Central memory CD8-positive, alpha-beta T cell (primary cell): ENCODE data around the gene RIC8B.

Experiments used
- ATAC-seq: fragments of 150-1000 bp; cut with Tn5 transposase; replicated peaks from 2 replicates; pipeline ENCODE4 v1.10.0; 2022; ENCODE audit warnings: mild to moderate bottlenecking, moderate FRiP score, moderate number of reproducible peaks; ENCODE audit not compliant: poor library complexity, severe bottlenecking; ENCODE audit errors: extremely low read depth
- DNase-seq, 2 donors: peaks; one replicate each; pipeline ENCODE4 v3.0.0; 2021; ENCODE audit warnings: low spot score in 2 of 2
- H3K27ac Mint-ChIP-seq: one replicate; pipeline ENCODE4 v1.8.0; 2022; ENCODE audit warnings: low read depth, mild to moderate bottlenecking, moderate library complexity, mixed read lengths
- H3K27me3 Mint-ChIP-seq: one replicate; pipeline ENCODE4 v1.8.0; 2022; ENCODE audit warnings: mixed read lengths
- H3K36me3 Mint-ChIP-seq: one replicate; pipeline ENCODE4 v1.8.0; 2022; ENCODE audit warnings: mild to moderate bottlenecking, moderate library complexity, mixed read lengths; ENCODE audit not compliant: insufficient read depth
- H3K4me1 Mint-ChIP-seq: one replicate; pipeline ENCODE4 v1.8.0; 2022; ENCODE audit warnings: mixed read lengths
- H3K4me3 Mint-ChIP-seq: one replicate; pipeline ENCODE4 v1.8.0; 2022; ENCODE audit warnings: mild to moderate bottlenecking, moderate library complexity, mixed read lengths
- H3K9me3 Mint-ChIP-seq: one replicate; pipeline ENCODE4 v1.8.0; 2022; ENCODE audit warnings: mixed read lengths

The RIC8B gene

DNA sequence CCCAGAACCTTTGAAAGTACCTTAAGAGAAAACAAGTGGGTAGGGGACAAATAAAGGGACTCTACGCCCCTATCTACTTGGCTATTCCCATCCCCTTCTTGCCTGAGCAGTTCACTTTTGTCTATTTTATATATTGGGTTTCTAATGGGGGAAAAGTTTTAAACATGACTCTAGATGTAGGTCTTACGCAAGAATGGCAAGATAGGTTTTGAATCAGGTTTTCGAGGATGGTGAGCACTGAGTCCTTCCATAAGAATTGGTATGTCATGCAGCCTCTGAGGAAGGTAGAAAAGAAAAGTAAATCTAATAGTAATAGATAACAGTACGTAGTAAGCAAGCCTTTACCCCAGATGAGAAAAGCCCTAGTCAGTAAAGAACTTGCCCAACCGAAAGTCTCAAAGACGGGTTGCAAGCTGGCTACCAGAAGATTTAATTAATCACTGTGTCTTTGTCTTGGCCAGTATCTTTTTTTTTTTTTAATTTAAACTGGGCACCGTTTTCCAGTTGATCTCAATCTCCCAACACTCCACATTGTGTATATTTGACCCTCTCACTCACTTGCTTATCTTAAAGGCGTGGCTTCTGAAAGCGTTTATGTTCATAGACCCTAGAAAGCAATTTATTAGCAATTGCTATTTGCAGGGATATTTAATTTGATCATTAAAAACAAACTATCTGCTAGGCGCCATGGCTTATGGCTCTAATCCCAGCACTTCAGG lies 94.7 kb downstream of the RIC8B start:
- Mint-ChIP-seq H3K27ac (no peak overlapping the region), H3K9me3 (no peaks in the 10 kb centered on the region), H3K4me3 (no peak overlapping the region), H3K27me3 (no peaks in the 10 kb centered on the region), H3K4me1 (peaks cover 16% of the 10 kb centered on the region), H3K36me3 (peaks cover 23% of the 10 kb centered on the region)
- DNase-seq (no peak), ATAC-seq (no peak)

DNA sequence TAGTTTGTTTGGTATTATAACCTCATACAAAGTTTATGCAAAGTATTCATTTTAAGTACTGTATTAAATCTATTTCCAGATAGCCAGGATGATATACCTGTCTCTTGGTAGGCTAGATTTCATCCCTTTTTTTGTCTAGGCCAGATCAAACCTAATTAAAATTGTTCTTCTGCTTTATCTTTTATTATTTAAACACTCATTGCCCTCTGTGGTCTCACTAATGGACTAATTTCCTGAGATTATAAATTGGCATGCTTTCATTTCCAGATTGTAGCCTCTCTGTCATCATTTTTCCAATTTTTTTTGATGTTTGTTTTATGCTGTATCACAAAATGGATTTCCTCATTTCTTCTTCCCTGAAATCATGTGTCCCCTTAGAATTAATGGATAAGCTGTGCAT lies 95.6 kb downstream of the RIC8B start:
- H3K9me3 Mint-ChIP-seq: no peaks in the 10 kb centered on the region
- no peak for DNase-seq
- no peaks in the 10 kb centered on the region for H3K27me3 Mint-ChIP-seq
- ATAC-seq: no peak
- peaks cover 13% of the 10 kb centered on the region for H3K4me1 Mint-ChIP-seq
- H3K27ac Mint-ChIP-seq: no peak overlapping the region
- H3K36me3 Mint-ChIP-seq: peaks cover 23% of the 10 kb centered on the region
- H3K4me3 Mint-ChIP-seq: no peak overlapping the region

DNA sequence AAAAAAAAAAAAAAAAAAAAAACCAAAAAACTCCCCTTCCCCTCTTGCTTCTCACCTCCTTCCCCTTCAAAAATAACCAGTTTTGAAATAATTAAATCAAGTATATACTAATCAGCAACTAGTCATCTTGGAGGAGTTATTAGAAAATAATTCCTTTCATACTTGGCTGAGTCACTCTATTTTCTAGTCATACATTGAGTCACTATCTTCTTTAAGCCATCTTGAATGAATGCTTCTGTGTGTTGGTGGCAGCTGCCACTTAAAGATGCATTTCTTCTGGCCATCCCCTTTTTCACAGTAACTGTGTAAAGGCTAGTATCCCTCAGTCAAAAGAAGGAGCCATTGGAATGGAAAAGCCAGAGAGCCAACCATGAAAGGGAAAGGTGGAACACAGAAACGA lies 97.0 kb downstream of the RIC8B start:
- DNase-seq (no peak), ATAC-seq (no peak)
- Mint-ChIP-seq H3K4me1 (peaks cover 7% of the 10 kb centered on the region), H3K36me3 (peaks cover 20% of the 10 kb centered on the region), H3K4me3 (no peak overlapping the region), H3K27me3 (no peaks in the 10 kb centered on the region), H3K9me3 (no peaks in the 10 kb centered on the region), H3K27ac (no peak overlapping the region)

DNA sequence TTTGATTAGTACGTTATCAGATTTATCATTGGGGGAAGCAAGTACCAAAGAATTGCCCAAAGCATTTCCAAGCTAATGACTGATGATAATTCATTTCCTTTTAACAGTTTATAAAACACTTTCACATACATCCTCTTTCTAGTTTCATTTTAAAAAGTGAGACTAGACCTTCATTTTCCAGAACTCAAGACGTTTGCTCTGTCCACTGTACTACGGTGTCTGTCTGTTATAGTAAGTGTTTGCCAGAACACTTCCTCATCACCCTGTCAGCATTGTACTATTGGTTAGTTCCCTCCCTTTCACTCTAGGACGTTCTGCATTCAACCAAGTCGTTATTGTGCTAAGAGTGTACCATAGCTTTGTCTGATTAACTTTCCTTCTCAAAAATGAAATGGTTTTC lies 99.5 kb downstream of the RIC8B start:
- Mint-ChIP-seq H3K27ac (no peak overlapping the region), H3K36me3 (peaks cover 17% of the 10 kb centered on the region), H3K4me1 (peaks cover 7% of the 10 kb centered on the region), H3K9me3 (no peaks in the 10 kb centered on the region), H3K27me3 (no peaks in the 10 kb centered on the region), H3K4me3 (no peak overlapping the region)
- no peak for ATAC-seq
- no peak for DNase-seq

- peaks cover 13% of the 10 kb centered on the region for H3K36me3 Mint-ChIP-seq
- no peak overlapping the region for H3K27ac Mint-ChIP-seq
- H3K4me1 Mint-ChIP-seq: peaks cover under 1% of the 10 kb centered on the region
- H3K27me3 Mint-ChIP-seq: no peaks in the 10 kb centered on the region
- no peak for DNase-seq
- no peak overlapping the region for H3K4me3 Mint-ChIP-seq
- H3K9me3 Mint-ChIP-seq: no peaks in the 10 kb centered on the region
- no peak for ATAC-seq
Observed at GRCh38 chr12:106878804-106879203, 104.3 kb downstream of the RIC8B start.

DNA sequence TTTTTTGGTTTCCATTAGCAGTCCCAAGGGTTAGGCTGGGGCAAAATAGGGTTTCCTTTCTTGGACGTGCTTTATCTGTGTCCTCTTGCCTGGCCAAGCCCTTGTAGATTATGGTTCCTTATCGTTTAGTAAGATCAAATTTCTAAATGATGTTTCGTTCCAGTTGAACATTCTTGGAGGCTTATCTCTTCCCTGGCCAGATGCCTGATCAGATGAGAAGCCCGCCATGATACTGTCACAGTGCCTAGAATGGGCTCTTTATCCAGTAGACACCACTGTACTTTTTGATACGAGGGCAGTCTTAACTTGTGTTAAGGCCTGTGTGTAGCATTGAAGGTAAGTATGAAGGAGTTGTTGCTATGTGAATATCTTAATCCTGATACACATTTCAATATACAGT lies 105.1 kb downstream of the RIC8B start:
- Mint-ChIP-seq H3K4me1 (no peaks in the 10 kb centered on the region), H3K36me3 (peaks cover 13% of the 10 kb centered on the region), H3K4me3 (no peak overlapping the region), H3K27ac (no peak overlapping the region), H3K27me3 (no peaks in the 10 kb centered on the region), H3K9me3 (no peaks in the 10 kb centered on the region)
- no peak for DNase-seq
- no peak for ATAC-seq

- ATAC-seq (no peak), DNase-seq (no peak)
- H3K27ac Mint-ChIP-seq: no peak overlapping the region
- no peaks in the 10 kb centered on the region for H3K4me1 Mint-ChIP-seq
- no peaks in the 10 kb centered on the region for H3K27me3 Mint-ChIP-seq
- H3K36me3 Mint-ChIP-seq: peaks cover 20% of the 10 kb centered on the region
- no peaks in the 10 kb centered on the region for H3K9me3 Mint-ChIP-seq
- H3K4me3 Mint-ChIP-seq: no peak overlapping the region
Observed at GRCh38 chr12:106883426-106883825, 108.9 kb downstream of the RIC8B start.

DNA sequence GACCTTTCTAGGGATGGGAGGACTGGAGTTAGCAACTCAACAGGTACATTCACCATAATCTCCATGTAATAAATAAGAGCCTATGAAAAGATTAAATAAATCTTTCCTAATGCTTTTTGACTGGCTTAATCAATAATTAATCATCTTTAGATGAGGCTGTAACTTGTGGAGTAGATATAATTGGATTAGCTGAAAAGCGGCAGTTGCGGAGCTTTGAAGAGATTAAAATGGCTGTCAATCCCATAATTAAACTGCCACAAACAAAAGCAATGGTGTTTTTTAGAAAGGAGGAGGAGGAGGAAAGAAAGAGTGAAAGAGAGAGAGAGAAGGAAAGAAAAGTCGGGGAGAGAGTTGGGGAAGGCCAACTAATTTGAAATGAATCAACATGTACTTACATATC lies 110.5 kb downstream of the RIC8B start:
- H3K4me3 Mint-ChIP-seq: no peak overlapping the region
- no peaks in the 10 kb centered on the region for H3K27me3 Mint-ChIP-seq
- H3K9me3 Mint-ChIP-seq: no peaks in the 10 kb centered on the region
- H3K36me3 Mint-ChIP-seq: peaks cover 17% of the 10 kb centered on the region
- H3K4me1 Mint-ChIP-seq: no peaks in the 10 kb centered on the region
- H3K27ac Mint-ChIP-seq: no peak overlapping the region
- no peak for DNase-seq
- ATAC-seq: no peak

DNA sequence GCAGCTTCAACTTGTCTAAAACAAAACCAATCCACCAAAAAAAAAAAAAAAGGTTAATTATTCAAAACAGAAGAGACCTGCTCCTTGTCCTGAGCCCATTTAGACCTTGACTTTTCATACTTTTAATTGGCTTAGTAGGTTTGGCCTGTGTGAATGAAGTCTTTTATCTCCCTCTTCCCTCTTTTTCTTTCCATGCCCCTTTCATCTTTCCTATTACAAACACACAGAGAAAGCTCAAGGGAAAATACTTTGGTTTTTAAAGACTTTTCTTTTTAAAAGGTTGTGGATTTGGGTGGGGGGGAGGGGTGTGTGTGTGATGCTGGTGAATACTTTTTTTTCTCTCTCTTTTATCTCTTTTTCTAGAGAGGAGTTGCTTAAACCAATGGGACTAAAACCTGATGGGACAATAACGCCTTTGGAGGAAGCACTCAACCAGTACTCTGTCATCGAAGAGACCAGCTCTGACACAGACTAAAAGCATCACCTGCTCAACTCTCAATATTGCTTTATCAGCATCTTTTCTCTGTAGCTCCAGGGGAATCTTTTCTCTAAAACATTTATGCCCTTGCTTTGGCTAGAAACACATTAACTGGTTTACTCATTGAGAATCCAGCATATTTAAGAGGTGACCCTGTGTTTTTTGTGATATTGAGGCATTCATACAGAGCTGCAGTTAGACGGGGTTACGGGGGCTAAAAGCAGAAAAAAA lies 111.2 kb downstream of the RIC8B start:
- no peaks in the 10 kb centered on the region for H3K4me1 Mint-ChIP-seq
- H3K4me3 Mint-ChIP-seq: no peak overlapping the region
- no peaks in the 10 kb centered on the region for H3K9me3 Mint-ChIP-seq
- DNase-seq (no peak), ATAC-seq (no peak)
- no peak overlapping the region for H3K27ac Mint-ChIP-seq
- H3K36me3 Mint-ChIP-seq: peaks cover 17% of the 10 kb centered on the region
- no peaks in the 10 kb centered on the region for H3K27me3 Mint-ChIP-seq

GRCh38 chr12:106886932-106887331 lies 112.5 kb downstream of the RIC8B start:
- DNase-seq: no peak
- Mint-ChIP-seq H3K9me3 (no peaks in the 10 kb centered on the region), H3K4me1 (no peaks in the 10 kb centered on the region), H3K27me3 (no peaks in the 10 kb centered on the region), H3K27ac (no peak overlapping the region), H3K4me3 (no peak overlapping the region), H3K36me3 (peaks cover 13% of the 10 kb centered on the region)
- ATAC-seq: no peak

GRCh38 chr12:106888348-106888970 lies 114.0 kb downstream of the RIC8B start:
- H3K27me3 Mint-ChIP-seq: no peaks in the 10 kb centered on the region
- no peak for ATAC-seq

GRCh38 chr12:106889326-106889725 lies 114.8 kb downstream of the RIC8B start:
- no peak for ATAC-seq
- Mint-ChIP-seq H3K27ac (peak overlapping the region; percentile 64), H3K27me3 (no peaks in the 10 kb centered on the region), H3K4me1 (no peaks in the 10 kb centered on the region), H3K36me3 (peaks cover 7% of the 10 kb centered on the region), H3K4me3 (no peak overlapping the region), H3K9me3 (no peaks in the 10 kb centered on the region)
- no peak for DNase-seq

More at GRCh38 chr12:106888348-106888970, 114.0 kb downstream of the RIC8B start:
- peaks cover 10% of the 10 kb centered on the region for H3K36me3 Mint-ChIP-seq
- no peak overlapping the region for H3K4me3 Mint-ChIP-seq
- no peak overlapping the region for H3K27ac Mint-ChIP-seq
- H3K4me1 Mint-ChIP-seq: no peaks in the 10 kb centered on the region
- H3K9me3 Mint-ChIP-seq: no peaks in the 10 kb centered on the region
- no peak for DNase-seq
